Measurements from ENCODE around the gene MRM2.

Gene MRM2

DNA sequence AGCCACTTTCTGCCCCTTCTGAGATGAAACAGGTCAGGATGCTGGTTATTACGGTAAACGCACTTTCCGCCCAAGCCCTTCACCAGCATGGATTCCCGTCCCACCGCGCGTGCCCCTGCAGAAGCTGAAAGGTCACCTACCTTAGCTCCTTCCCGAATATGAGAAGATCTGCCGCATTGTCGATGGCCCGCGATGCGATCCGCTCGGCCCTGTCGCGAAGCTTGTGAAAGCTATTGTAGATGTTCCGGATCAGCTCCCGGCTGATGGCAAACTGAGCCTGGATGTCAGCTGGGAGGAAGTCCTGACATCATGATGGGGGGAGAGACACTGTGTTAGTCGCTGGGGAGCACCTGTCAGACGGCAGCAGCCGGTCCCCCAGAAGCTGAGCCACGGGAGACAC lies 22.2 kb upstream of the MRM2 start:
- no peak for DNase-seq

DNA sequence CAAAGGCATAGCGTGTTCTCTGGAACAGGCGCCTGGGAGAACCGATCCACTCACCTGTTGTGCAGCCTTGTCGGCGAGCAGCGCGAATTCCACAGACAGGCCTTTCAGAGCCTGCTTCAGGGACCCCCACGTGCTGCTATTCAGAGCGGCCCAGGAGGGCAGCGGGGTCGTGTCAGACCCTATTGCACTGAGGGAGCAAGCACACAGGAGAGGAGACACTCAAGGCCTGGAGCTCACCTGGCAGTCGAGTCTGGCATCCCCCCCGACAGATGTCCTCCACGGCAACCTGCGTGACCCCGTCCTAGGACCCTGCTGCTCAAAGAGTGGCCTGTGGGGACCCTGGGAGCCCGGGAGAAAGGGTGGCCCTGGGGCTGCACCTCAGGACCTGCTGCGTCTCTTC lies 21.2 kb upstream of the MRM2 start:
- DNase-seq, result no peak

DNA sequence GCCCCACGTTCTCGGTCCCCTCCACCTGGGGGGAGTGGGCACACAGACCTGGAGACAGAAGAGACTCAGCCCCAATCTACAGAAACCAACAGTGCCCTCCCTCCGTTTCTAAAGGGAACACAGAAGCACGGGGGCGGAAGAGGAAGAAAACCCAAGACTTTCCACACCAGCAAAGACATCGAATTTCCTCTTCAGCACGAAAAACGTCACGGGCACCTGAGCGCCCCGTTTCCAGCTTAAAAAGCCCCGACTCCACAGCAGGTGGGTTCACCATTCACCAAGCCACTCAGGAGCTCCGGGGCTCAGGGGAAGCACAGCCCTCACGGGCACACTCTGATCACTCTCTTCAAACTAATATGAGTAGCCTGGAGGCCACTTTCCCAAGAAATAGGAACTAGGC lies 19.6 kb upstream of the MRM2 start:
- no peak for DNase-seq

DNA sequence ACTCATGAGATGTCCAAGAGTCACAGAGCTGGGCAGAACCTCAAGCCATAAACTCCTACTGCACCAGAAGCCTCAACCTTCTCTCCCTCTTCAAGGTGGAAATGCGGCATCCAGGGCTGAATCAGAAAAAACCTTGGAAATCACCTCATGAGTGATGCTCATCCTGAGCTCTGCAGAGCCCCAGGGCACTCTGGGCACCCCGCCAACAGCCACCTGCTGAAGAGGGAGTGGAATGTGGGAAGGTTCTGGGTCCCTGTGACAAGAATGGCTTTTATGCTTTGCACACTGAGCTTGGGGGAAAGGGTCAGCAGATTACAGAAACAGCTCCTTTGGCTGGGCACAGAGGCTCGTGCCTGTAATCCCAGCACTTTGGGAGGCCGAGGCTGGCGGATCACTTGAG lies 18.8 kb upstream of the MRM2 start:
- no peak for DNase-seq

DNA sequence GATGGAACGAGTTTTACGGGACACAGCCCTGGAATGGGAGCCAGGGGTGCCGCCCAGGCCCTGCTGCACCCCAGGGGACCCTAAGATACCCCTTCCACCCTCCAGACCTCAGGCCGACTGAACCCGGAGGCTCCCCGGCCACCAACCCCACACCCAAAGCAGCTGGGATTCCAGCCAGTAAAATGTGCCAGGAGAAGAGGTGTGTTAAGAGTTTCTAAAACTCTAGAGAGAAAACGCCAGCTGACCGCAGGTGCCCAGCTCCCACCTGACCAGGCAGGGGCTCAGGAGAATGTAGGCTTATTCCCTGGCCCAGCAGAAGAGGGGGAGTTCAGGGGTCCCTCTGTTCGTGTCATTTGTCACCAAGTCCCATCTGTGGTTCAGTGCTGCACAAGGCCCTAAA lies 17.5 kb upstream of the MRM2 start:
- no peak for DNase-seq

DNA sequence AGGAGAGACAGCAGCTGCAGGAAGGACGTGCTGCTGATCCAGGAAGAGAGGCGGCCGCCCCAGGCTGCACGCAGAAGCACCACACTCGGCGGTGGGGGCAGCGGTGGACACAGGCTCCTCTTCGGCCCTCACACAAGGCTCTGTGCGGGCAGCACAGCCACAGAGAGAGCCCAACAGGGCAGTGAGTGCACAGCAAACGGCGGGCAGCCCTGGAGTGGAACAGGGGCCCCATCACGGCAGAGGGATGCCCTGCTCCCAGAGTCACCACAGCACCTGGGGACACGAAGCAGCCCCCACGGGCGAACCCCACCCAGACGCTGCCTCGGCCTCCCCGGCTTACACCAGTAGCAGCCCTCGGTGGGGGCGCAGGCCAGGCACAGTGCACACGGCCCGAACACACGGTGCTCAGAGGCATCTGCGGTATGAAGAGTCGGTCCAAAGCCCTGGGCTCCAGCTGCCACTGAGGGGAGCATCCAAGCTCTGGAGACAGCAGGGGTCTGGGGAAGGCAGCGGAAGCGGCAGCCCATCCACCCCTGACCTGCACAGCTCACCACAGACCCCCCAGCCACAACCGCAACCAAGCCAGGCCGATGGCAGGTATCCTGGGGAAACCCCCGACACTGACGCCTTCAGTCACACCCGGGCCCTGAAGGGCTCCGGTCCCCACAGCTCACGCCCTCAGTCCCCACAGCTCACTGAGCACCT lies 16.8 kb upstream of the MRM2 start:
- no peak for DNase-seq

DNA sequence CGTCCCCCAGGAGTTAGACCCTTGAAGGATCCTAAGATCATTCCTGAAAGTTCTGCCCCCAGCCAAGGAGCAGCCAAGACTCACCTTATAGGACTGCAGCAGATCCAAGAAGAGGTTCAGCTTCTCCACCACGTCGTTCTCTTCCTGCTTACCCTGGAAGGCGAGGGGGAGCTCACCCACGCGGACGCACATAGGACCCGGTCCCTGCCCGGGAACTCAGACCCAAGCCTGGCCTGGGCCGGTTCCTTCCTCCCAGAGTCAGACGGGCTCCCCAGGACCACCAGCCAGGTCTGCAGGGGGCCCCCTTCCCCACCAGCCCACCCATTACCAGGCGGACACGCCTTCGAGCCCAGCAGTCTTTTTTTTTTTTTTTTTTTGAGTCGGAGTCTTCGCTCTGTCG lies 15.6 kb upstream of the MRM2 start:
- no peak for DNase-seq

DNA sequence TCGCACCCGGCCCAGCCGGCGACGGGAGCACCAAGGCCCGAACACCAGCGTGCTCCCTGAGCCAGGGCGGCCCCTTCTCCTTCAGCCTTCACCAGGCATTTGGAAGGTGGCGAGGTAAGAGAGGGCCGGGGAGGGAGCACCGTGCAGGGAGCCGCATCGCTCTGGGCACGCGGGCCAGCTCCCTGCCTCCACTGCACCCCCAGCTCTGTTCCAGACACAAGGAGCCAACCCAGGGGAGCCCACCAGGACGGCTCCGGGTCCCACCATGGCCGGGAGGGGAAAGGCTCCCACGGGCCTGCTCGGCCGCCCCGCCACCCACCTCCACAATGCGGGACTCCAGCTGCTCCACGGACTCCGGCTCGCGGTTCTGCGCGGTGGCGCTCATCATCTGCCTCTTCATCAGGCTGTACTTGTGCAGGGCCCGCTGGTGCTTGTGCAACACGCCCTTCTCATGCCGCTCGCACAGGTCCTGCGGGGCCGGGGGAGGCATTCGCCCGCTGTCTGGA lies 15.1 kb upstream of the MRM2 start:
- no peak for DNase-seq

DNA sequence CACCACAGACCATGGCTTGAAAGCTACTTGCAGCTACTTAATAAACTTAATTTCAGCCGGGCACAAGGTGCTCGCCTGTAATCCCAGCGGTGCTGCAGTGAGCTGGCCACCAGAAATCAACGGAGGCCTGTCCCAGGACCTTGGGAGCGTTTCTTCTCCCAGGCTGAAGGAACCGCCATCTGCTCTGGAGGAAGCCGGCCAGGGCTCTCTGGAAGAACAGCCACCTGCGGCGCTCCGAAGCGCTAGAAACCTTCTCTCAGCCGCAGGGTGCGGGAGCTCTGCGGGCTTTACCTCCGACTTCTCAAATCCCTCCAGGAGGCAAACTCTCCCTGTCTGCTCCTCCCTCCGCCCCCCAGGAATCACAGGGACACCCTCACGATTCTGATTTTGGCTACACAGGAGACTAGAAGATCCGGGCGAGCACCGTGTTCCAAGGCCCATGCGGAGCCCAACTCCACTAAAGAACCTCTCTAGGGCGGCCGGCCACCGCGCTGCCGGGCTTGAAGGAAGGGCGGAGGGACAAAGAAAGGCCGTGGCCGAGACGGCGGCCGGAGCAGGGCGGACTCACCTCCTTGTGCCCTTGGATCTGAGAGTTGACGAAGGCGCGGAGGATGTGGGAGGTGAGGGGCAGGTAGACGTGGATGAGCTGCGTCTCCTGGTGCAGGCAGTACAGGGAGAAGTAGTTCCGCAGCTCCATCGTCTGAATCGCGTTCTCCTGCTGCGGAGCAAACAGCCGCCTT lies 14.5 kb upstream of the MRM2 start:
- DNase-seq, result no peak

DNA sequence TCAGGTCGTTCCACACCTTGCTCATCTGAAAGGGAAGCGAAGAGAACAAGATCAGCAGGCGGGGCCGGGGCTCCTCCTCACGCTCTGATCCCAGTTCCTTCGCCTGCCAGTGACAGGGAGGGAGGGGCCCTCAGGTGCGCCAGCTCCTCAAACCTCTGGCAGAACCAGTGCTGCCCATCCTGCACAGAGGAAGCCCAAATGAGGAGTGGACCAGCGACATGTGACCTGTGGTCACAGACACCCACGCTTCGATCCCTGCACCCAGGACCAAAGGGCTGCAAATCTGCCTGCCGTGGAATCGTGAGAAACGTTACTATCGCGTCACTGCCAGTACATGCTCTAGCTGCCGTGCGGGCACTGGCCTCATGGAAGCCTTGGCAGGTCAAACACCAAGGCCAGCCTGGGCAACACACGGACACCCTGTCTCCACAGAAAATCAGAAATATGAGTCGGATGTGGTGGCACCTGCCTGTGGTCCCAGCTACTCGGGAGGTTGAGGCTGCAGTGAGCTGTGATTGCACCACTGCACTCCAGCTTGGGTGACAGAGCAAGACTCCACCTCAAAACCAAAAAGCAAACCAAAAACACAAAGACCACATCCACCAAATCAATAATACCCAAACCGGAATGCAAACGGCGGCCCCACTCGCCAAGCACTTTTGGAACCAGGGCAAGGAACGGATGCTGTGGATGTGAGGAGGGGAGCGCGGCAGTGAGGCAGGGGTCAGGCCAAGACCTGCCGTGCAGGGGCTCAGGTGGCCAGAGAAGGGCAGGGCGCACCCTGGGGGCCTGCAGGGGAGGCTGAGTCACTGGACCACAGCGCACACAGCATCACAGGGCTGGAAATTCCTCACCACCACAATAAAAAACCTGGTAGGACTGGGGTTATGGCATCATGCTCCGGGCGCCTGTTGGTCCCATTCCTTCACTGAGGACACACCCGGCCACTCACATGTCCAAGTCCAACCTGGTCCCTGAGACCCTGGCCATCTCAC lies 13.4 kb upstream of the MRM2 start:
- no peak for DNase-seq

DNA sequence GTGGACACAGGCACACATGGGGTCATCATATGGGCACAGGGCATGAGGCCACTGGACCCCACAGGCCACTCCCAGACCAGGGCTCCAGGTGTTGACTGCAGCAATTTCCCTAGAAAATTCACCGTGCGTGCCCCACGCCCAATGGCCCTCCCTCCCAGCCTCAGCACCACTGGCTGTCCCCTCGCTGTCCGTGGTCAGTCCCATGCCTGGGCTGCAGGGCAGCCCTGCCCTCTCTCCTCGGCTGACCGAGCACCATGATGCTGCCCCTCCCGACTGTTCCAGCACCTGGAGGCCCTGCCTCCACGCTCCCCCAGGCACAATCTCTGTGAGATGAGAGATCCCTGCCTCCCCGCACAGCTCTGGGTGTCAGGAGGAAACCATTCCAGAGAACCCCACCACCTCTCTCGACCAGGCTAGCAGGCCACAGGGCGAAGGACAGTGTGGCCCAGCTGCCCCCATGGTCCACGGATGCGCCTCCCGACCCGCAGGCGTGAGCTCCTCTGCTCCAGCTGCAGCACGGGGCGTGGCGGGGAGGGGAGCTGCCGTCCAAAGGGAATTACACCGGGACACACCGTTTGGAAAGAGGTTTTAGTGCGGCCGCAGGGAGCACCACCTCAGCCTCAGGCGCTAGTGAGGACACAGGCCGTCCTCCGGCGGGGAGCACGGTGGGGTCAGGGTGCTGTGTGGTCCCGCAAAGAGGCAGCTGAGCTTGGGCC lies 12.6 kb upstream of the MRM2 start:
- no peak for DNase-seq

DNA sequence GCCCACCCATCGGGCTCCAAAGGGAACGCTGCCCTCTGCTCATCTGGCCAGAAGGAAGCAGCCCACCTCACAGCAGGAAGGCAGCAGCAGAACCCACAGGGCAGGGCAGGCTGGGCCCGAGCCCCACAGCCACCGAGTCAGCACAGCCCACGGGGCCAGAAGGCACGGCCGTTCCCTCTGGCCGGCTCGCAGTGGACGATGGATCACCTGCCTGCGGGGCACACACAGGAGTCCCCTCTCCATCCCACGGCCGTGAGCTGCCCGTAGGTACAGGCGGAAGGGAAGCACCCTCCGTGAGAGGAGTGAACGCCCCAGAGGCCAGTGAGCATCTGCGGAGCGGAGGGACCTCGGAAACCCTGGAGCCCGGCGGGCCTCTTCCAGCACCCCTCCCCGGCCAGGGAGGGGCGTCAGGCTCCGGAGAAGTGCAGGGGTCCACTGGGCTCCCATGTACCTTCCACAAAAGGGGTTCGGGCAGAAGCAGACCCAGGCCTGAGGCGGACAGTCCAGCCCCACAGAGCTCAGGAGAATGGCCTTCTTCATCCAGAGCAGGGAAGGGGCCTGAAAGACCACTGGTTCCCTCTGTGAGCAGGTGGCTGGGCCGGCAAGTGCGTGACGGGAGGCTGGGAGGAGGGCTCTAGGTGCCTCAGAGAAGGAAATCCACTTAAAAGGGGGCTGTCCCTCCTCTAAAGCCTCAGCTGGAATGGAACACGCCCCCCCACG lies 11.7 kb upstream of the MRM2 start:
- DNase-seq, result no peak

DNA sequence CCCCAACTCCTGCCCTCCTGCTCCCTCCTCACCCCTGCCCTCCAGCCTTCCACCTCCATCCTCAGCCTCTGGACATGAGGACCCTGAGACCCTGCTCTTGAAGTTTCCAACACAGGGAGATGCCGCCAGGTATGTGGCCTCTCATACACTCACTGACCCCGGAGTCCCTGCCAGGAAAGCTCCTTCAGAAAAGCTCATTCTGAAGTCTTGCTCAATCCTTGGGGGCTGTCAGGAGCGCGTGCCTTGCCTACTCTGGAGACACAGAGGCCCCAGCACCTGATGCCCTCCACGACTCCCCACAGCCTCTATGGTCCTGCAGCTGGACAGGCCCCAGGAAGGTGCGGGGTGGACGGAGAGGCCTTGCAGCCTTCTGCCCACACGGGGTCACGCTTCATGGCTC lies 11.0 kb upstream of the MRM2 start:
- no peak for DNase-seq

DNA sequence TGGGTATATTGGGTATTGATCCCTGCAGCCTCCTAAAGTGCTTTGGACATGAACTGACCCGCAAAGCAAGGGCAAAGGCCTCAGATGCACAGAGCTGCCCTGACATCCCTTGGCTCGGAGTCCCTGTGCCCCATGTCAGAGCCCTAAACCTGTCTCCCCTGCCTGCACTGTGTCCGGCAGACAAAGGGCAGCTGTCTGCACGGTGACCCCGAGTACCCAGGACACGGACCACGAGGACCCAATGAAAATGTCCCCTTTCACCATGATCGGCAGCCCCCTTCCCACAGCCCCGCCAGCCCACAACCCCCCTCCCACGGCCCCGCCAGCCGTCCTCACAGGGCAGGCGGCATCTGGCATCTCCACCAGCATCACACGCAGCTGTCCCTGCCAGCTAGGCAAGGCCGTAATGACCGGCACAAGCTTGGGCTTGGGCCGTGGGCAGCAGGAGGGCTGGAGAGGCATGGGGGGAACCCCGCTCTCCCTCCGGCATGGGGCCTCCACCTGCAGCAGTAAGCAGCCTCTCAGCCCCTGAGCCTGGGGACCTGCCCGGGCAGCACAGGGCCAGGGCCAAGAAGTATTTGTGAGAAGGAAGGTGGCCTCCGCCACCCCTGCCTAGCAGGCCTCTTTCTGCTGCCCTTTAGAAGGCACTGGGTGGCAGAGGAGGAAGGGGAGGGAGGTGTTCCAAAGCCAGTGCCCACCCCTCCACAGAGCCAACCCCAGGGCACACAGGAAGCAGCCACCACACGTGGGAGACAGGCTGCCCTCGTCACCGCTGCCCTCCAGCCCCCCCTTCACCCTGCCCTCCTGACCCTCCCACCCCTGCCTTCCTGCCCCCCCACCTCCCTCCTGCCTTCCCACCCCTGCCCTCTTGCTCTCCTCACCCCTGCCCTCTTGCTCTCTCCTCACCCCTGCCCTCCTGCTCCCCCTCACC lies 10.1 kb upstream of the MRM2 start:
- no peak for DNase-seq

DNA sequence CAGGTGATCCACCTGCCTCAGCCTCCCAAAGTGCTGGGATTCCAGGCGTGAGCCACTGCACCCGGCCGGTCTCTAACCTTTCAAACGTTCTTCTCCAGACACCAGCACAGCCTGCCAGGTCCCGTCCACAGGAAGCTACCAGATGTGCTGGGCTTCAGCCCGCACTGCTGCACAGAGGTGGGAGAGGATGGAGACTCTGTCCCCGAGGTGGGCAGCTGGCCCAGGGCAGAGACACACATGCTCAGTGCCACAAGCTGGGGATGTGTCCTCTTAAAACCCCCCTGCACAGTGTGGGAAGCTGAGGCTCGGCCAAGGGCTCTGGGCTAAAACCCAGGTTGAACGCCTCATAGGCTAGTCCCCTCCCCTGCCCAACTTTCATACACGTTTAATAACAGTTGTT lies 9.4 kb upstream of the MRM2 start:
- no peak for DNase-seq

DNA sequence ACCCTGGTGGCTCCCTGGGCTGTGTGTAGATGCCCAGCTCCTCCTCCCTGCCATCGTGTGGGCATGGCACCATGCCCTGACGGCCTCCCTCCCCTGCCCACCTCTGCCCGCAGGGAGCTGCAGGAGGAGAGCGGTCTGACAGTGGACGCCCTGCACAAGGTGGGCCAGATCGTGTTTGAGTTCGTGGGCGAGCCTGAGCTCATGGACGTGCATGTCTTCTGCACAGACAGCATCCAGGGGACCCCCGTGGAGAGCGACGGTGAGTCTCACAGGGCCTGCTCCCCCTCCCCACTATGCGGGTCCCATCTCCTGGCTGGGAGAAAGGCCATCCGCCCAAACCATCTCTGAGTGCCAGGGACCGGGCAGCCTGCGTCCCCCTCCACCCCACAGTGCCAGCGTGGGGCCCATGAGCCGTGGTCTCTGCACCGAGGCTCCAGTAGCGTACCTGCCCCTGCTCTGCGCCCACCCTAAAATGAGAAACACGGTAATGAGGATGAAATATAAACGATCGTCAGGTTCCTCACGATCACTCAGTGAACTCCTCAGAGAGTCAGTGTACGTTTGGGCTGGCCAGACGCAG lies 7.8 kb upstream of the MRM2 start:
- DNase-seq, result no peak

DNA sequence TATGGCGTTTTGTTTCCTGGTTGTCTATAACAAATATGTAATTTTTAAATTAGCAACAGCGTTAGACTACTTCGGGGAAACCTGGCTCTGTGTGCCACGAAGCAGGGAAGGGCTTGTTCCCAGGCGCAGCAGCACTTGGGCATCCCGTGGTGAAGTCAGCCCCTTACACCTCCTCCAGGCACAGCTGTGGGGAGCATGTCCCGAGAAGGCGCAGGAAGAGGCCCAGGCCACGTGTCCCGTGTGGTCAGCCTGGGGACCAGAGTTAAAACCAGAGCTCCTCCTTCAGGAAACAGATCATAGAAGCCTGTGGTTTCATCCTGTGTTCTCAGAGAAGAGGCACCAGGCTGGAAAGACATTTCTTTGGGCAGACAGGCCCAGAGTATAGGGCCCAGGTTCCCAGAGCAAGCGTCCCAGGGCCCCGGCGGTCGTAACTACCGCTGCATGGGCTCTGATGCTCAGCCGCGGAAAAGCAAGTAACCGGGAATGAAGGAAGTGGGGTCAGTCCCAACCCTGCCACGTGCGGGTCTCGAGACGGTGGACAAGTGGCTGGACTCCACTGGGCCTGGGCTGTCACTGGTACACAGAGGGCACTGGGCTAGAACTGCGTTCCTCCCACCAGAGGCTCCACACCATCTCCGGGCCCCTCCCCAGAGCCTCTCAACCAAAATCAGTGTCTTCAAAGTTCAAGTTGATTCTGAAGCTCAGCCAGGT lies 7.1 kb upstream of the MRM2 start:
- peak; percentile 59 for DNase-seq

DNA sequence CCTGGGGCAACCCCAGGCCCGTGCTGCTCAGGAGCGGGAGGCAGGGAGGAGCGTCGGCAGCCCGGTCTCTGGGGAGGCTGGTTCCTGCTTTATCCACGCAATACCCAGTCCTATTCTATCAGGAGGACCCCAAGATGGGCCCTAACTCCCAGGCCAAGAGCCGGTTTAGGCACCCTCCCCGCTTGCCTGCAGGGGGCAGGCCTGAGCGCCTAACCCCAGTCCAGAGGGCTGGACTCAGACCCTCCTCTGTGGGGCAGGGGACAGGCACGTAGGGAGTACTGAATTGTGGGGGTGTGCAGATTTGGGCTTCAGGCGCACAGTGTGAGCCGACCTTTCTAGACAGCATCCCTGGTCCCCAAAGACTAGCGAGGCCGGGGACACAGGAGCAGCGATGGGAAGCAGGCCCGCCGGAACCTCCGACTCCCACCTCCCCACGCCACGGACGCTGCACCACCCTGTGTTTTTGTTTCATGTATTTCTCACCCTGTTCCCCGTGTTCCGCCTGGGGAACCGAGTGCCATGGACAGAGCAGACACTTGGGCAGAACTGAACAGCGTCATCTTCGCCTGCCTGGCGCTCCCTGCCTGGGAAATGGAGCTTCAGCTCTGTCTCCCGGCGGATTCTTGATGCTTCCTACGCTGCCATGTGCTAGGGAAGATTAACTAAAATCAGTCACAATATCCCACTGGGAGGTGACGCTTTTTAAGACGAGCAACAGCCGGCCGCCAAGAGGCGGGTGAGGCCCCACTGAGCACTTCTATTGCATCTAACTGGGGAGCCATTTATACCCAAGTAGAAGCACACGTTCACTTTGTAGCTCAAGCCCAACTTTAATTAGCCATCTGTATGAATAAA lies 5.4 kb upstream of the MRM2 start:
- no peak for DNase-seq

Measured in hematopoietic multipotent progenitor cell treated with erythropoietin and hydrocortisone succinate and interleukin-3 and kit ligand, for 8 days (in vitro differentiated cells).